Measurements from ENCODE around the gene ACAD10.
A peak's percentile ranks its signal among the peaks of the same experiment; 100 is the strongest.
"Not testable (repeated sequence)": the region's sequence is repeated elsewhere in the genome, so short reads cannot be mapped to it uniquely, and the experiment has no call there.

The ACAD10 gene

GRCh38 chr12:111685811-111686573 is at the start of gene ACAD10, which contains the start of gene BRAP:
TSS of gene ACAD10 (plus strand) at chr12:111686053. CDS start at chr12:111692710, 6,657 bp downstream.
TSS of gene BRAP (minus strand) at chr12:111685956. CDS start at chr12:111685792, 164 bp downstream.
- DNase-seq: peak; percentile 95

DNA sequence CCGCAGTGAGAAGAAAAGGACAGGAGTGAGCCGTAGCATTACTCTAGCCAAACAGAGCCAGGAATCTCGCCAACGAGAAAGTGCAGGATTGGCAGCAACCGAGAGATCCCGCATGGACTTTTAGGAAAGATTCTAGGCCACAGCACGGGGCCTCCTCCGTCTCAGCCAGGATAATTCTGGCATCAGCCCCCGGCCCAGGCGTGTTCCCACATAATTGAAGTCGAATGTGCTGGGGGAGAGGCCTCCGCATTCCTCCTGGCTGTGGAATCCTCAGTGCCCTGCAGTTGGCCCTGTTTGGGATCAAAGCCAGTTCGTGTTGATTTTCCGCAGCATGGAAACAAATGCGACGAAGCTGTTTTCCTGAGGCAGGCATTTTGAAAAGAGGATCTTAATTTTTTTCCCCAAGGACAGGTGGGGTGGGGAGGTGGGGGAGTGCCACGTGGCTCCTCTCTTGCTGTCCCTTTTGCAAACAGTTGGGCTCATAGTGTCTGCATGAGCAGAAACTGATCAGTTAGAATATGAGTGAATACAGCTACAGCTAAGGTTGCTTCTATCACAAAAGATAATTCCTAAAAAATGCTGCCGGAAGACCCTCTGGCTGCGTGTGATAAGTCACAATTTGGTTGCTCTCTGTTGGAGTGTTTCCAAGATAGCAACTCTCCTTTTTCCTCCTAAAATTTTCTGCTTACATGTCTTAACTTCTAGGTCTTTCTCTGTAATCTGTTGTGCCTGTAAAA is 49.5 kb upstream of the ACAD10 start:
- no peak for DNase-seq

GRCh38 chr12:111638556-111638955 is 47.3 kb upstream of the ACAD10 start:
- DNase-seq: no peak

DNA sequence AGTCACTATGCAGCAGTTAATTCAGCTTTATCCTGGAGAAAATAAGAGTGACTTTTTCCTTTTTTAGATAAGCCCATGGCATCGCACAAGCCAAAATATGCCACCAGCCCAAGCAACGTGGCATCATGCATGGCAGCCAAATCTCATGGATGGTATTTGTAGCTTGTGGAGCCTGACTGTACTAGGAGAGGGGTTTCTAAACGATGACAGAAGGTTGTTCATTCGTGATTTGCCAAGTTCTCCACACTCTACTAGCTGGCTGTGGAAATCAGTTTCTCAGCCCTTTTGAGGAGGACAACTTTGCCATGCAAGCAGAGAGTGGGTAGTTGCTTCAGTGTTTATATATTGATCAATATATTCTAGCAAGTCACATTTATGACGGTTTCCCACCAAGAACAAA is 45.3 kb upstream of the ACAD10 start:
- DNase-seq: no peak

GRCh38 chr12:111642681-111643426 is 43.0 kb upstream of the ACAD10 start:
- no peak for DNase-seq

GRCh38 chr12:111643427-111643826 is 42.4 kb upstream of the ACAD10 start:
- DNase-seq: no peak

DNA sequence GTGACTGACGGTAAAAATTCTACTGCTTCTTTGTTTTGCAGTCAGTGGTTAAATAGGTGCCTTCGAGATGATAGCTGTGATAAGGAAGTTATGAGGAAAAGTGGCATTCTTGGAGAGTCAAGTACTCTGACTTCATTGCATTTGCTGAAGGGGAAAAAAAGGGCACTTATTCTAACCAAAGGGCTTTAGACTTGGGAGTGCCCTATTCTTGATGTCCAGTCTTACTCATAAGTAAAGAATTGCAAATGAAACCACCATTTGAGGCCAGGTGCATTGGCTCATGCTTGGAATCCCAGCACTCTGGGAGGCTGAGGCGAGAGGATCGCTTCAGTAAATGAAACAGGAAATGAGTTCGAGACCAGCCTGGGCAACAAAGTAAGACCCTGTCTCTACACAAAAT is 40.4 kb upstream of the ACAD10 start:
- DNase-seq: no peak

- DNase-seq: no peak
Observed at GRCh38 chr12:111650912-111651311, 34.9 kb upstream of the ACAD10 start.

DNA sequence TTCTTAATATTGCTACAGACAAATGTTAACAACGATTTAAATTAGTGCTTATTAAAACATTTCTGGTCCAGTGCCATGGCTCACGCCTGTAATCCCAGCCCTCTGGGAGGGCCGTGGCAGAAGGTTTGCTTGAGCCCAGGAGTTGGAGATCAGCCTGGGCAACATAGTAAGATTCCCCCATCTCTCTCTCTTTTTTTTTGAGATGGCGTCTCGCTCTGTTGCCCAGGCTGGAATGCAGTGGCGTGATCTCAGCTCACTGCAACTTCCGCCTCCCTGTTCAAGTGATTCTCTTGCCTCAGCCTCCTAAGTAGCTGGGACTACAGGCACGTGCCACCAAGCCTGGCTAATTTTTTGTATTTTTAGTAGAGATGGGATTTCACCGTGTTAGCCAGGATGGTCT is 33.3 kb upstream of the ACAD10 start:
- not testable (repeated sequence) for DNase-seq

DNA sequence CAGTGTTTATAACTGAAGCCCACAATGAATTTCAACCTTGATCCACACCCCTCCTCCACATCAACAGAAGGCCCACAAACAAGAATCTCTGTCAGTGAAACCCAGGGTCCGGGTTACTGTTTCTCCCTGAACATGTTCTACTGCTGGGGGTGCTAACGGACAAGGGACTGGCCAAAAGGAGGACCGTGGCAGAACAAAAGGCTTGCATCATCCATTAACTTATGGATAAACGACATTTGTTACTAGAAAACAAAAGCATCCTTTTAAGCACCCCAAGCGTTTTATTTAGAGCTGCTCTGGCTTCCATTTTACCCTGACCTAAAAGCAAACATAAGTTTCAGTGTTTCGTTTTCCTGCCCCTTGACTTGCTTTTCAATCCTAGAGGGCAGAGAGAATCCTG is 32.3 kb upstream of the ACAD10 start:
- no peak for DNase-seq

DNA sequence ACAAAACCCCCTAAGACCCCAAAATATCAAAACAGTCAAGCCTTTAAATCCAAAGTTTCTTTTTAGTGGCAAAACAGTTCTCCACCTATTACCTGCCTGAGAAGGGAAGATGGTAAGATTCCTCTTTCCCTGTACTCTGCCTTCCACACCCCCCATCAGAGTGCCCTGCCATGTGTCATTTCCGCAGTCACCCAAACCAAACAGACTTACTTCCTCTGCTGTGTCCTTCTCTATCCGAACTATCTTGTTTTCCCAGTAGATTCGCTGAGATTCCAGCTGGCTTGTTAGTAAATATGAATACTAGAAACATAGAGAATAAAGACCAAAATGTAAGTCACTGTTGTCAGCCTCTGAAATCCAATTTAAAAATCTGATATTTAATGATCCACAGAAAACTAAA is 30.5 kb upstream of the ACAD10 start:
- no peak for DNase-seq

DNA sequence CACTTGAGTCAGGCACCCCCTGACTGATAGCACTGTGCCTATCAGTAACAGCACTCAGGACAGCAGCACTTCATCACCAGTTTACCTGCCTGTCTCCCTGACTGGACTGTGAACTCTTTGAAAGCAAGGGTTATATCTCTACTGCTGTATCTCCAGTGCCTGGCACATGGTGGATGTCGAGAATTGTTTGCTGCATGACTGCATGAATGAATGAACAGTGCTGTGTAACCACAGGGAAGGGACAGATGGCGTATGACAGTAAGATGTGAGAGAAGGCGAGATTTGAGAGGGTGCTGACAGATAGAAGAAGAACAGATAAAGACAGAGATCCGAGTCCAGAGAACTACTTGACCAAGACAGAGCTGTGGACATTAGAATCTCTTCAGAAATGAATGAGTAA is 29.8 kb upstream of the ACAD10 start:
- no peak for DNase-seq

DNA sequence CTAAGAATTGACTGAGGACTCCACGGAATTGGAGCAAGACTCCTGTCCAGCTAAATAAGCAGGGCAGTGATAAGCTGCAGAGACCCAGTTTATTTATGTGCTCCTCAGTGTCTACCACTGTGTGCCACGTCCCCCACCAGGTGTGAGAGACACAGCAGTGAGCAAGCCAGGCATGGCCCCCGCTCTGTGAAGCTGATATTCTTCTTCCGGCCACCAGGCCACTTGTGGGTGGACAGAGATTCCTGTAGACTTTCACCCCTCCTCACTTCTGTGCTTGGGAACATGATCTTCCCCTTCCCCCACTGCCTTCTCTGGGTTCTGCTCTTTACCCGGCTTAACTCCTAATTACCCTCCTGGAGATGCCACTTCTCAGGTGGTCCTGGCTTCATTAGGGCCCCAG is 21.4 kb upstream of the ACAD10 start:
- DNase-seq: no peak

DNA sequence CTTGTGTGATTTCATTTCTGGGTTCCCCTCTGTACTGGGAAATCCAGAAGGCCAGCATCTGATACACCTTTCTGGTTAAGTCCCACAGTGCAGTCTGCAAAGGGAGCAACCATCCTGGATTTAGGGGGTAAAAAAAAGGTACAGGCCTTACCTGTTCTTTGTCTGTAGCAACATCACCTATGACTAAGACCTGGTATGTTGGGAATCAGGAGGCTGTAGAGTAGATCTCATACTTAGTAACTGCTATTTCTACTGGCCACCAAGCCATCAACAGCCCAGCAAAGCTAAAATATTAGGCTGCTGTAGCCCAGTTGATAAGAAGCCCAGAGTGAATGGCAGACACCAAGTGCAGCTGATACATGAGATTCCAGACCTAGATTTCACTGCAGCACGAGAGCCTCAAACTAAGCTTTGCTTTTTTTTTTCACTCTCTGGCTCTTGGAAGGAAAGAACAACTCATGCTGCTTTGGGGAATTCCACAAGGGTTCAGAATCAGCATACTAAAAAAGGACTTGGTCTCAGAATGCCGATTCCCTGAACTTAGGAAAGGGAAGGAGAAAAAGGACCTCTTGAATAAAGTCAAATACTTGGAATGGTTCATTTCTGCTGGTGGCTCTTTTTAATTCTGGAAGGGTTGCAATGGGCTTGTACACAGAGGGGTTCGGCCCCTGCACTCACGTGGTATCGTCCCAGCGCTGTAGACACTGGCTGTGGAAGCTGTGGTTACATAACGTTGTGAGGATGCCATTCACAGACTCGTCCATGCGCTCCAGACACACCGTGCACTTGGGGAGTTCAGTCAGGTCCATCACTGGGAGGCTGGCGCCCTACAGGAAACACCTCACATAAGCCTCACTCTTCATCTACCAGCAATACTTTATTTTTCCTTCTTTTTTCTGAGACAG is 20.6 kb upstream of the ACAD10 start:
- DNase-seq: no peak

GRCh38 chr12:111672822-111673381 is 13.0 kb upstream of the ACAD10 start:
- no peak for DNase-seq

DNA sequence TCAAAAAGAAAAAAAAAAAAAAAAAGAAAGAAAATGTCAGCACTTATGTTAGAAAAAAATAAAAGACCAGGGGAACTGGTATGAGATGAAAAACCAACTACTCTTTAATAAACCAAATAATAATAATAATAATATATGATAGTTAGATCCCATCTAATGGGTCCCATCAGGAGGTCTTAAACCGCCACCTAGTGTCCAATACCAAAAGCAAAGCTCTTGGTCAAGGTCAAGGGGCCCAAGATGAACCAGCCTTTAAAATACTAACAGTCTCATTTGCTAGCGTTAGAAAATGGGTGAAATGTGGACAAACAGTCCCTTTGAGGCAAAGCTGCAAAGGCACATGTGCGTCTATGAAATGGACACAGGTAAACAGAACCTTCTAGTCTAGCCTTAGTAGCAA is 12.3 kb upstream of the ACAD10 start:
- no peak for DNase-seq

GRCh38 chr12:111677186-111677585 is 8.7 kb upstream of the ACAD10 start:
- no peak for DNase-seq

DNA sequence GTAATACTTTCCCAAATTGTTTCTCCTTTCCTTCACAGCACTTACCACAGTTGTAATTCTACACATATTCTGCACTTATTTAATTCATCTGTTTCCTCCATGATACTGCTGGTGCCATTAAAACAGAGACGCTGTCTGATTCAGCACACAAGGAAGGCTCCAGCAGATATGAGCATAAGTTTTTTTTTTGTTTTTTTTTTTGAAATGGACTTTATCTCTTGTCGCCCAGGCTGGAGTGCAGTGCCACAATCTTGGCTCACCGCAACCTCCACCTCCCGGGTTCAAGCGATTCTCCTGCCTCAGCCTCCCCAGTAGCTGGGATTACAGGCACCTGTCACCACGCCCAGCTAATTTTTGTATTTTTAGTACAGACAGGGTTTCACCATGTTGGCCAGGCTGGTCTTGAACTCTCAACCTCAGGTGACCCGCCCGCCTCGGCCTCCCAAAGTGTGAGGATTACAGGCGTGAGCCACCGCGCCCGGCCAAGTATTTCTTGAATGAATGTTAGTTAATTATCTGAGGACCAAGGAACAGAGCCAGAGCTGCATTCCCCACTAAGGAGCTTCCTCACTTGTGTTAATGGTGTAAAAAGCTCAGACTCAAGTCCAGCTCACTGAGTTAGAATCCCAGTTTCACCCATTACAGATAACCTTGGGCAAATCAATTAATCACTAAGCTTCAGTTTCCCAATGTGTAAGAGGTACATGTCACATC is 1.2 kb upstream of the ACAD10 start:
- DNase-seq: not testable (repeated sequence)

- DNase-seq: no peak
Observed at GRCh38 chr12:111685322-111685810, 487 bp upstream of the ACAD10 start.

DNA sequence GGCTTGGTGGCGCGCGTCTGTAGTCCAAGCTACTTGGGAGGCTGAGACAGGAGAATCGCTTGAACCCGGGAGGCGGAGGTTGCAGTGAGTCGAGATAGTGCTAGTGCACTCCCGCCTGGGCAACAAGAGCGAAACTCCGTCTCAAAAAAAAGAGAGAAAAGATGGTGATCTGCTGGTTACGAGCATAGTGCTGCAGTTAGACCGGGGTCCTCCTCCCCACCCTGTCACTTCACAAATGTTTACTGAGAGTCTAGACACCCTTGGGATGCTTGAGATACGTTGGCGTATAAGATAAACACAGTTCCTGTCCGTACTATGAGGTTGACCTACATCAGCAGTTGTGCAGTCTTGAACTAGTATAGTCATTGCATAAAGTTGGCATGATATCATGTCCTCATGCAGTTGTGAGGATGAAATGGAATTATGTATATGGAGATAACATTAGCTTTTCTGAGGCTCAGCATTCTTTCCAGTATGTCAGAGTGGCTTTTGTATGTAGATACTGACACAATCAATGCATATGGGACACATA is 787 bp downstream of the ACAD10 start:
- no peak for DNase-seq

- no peak for DNase-seq
Observed at GRCh38 chr12:111687255-111687654, 1.4 kb downstream of the ACAD10 start.
